Measurements from ENCODE around the gene TANC1.

The TANC1 gene

DNA sequence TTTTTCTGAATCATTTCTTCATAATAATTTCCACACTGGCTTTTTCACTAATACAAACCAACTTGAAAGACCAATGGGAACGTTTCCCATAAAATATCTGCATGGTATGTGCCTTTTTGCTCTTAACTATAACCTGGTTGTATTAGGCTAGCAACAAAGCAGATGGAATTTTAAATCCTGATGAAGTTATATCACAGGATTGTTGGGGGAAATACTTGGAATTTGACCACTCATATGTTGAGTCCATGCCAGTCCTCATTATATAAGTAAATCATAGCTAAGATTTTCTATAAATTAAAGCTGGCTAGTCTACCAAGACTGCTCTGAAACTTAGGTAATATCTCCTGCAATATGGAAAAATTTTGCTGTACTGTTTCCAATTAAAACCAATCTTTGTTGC, 99.5 kb downstream of the TANC1 start:
- no CpG with 5 or more reads among the region's 1 CpG for WGBS (ENCODE audit: extremely low coverage, insufficient coverage, insufficient read length)
- no peak overlapping the region for H3K14ac ChIP-seq (ENCODE audit: low read length)
- H3K4ac ChIP-seq (ENCODE audit: low read depth, low read length): no peak overlapping the region
- H2BK120ac ChIP-seq (ENCODE audit: insufficient read depth, low read length, poor library complexity): no peak overlapping the region
- no peak overlapping the region for H3K23ac ChIP-seq (ENCODE audit: low read length)
- H3K27ac ChIP-seq (ENCODE audit: low read depth, low read length): no peak overlapping the region
- no peak overlapping the region for H2AK5ac ChIP-seq (ENCODE audit: low read length)
- peaks cover 2 to 4% of the 10 kb centered on the region in 2 experiments for H3K36me3 ChIP-seq (ENCODE audit: control insufficient read depth in 1 of 2, insufficient read depth in 2 of 2, low read length in 2 of 2)
- H3K9ac ChIP-seq (ENCODE audit: low read length): no peak overlapping the region
- H4K12ac ChIP-seq (ENCODE audit: low read depth, low read length): no peak overlapping the region
- DNase-seq: no peak
- no peak overlapping the region for H3K18ac ChIP-seq (ENCODE audit: low read length)
- H2AFZ ChIP-seq (ENCODE audit: insufficient read depth, low read length, poor library complexity): no peak overlapping the region
- H4K91ac ChIP-seq (ENCODE audit: low read depth, low read length): no peak overlapping the region
- H2BK5ac ChIP-seq (ENCODE audit: low read depth, low read length, poor library complexity): no peak overlapping the region
- no peaks in the 10 kb centered on the region for H3K27me3 ChIP-seq (ENCODE audit: insufficient read depth, low read length)
- H3K79me1 ChIP-seq (ENCODE audit: low read length): peaks cover 19% of the 10 kb centered on the region
- H3K4me3 ChIP-seq (ENCODE audit: low read depth, low read length): no peak overlapping the region
- H4K8ac ChIP-seq (ENCODE audit: low read depth, low read length): no peak overlapping the region
- H2BK12ac ChIP-seq (ENCODE audit: low read length): no peak overlapping the region
- peaks cover 8% of the 10 kb centered on the region for H3K79me2 ChIP-seq (ENCODE audit: control insufficient read depth, insufficient read depth, low read length, poor library complexity)
- peaks cover 17% of the 10 kb centered on the region in 2 experiments for H3K4me1 ChIP-seq (ENCODE audit: control insufficient read depth in 1 of 2, insufficient read depth in 2 of 2, low read length in 2 of 2)
- H3K9me3 ChIP-seq (ENCODE audit: insufficient read depth, low read depth, low read length): no peaks in the 10 kb centered on the region
- no peak overlapping the region for H3K4me2 ChIP-seq (ENCODE audit: low read length)

DNA sequence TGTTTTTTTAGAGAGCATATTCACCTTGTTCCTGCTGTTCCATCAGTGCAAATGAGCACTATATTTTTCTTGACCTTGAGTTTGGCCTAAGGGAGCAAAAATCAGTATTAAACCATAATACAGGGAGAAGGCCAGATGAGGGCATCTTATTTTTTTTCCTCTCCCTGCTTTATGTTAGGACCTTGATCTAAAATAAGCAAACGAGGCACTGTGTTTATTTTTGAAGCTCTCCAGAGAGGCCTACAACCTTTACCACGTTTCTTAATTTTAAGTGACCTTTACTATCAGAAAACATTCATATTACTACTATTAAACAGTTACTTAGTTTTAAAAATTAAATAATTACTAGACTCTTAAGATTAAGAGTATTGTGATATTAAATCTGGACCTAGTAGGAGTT, 100.8 kb downstream of the TANC1 start:
- peaks cover 6% of the 10 kb centered on the region for H3K79me2 ChIP-seq (ENCODE audit: control insufficient read depth, insufficient read depth, low read length, poor library complexity)
- no peaks in the 10 kb centered on the region for H3K9me3 ChIP-seq (ENCODE audit: insufficient read depth, low read depth, low read length)
- H3K36me3 ChIP-seq (ENCODE audit: control insufficient read depth in 1 of 2, insufficient read depth in 2 of 2, low read length in 2 of 2): peaks cover 2 to 4% of the 10 kb centered on the region in 2 experiments
- no peak overlapping the region for H2BK120ac ChIP-seq (ENCODE audit: insufficient read depth, low read length, poor library complexity)
- H3K23ac ChIP-seq (ENCODE audit: low read length): no peak overlapping the region
- no peak for DNase-seq
- no peaks in the 10 kb centered on the region for H3K27me3 ChIP-seq (ENCODE audit: insufficient read depth, low read length)
- no peak overlapping the region for H3K4ac ChIP-seq (ENCODE audit: low read depth, low read length)
- no peak overlapping the region for H4K91ac ChIP-seq (ENCODE audit: low read depth, low read length)
- peaks cover 16% of the 10 kb centered on the region for H3K79me1 ChIP-seq (ENCODE audit: low read length)
- H2AK5ac ChIP-seq (ENCODE audit: low read length): no peak overlapping the region
- H2AFZ ChIP-seq (ENCODE audit: insufficient read depth, low read length, poor library complexity): no peak overlapping the region
- no peak overlapping the region for H4K12ac ChIP-seq (ENCODE audit: low read depth, low read length)
- peaks cover 12 to 16% of the 10 kb centered on the region in 2 experiments for H3K4me1 ChIP-seq (ENCODE audit: control insufficient read depth in 1 of 2, insufficient read depth in 2 of 2, low read length in 2 of 2)
- H4K8ac ChIP-seq (ENCODE audit: low read depth, low read length): no peak overlapping the region
- no peak overlapping the region for H3K27ac ChIP-seq (ENCODE audit: low read depth, low read length)
- H3K4me3 ChIP-seq (ENCODE audit: low read depth, low read length): no peak overlapping the region
- no peak overlapping the region for H3K14ac ChIP-seq (ENCODE audit: low read length)
- no peak overlapping the region for H3K18ac ChIP-seq (ENCODE audit: low read length)
- no peak overlapping the region for H2BK12ac ChIP-seq (ENCODE audit: low read length)
- no peak overlapping the region for H3K9ac ChIP-seq (ENCODE audit: low read length)
- no CpG with 5 or more reads among the region's 2 CpGs for WGBS (ENCODE audit: extremely low coverage, insufficient coverage, insufficient read length)
- H3K4me2 ChIP-seq (ENCODE audit: low read length): no peak overlapping the region
- H2BK5ac ChIP-seq (ENCODE audit: low read depth, low read length, poor library complexity): no peak overlapping the region

DNA sequence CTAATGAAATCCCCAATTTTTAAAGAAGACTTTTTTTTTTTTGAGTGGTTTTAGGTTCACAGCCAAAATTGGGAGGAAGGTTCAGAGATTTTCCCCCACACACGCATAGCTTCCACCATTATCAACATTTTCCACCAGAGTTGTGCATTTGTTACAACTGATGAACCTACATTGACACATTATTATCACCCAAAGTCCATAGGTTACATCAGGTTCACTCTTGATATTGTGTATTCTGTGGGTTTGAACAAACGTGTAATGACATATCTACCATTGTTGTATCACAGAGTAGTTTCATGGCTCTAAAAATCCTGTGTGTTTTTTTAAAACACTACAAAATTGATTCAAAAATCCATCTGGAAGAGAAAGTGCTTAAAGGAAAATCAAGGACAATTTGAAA, 101.8 kb downstream of the TANC1 start:
- Histone ChIP-seq H2AK5ac (ENCODE audit: low read length) (no peak overlapping the region), H3K36me3 (ENCODE audit: control insufficient read depth in 1 of 2, insufficient read depth in 2 of 2, low read length in 2 of 2) (peaks cover 2 to 4% of the 10 kb centered on the region in 2 experiments), H3K4me3 (ENCODE audit: low read depth, low read length) (no peak overlapping the region), H2BK120ac (ENCODE audit: insufficient read depth, low read length, poor library complexity) (no peak overlapping the region), H2BK12ac (ENCODE audit: low read length) (no peak overlapping the region), H3K27me3 (ENCODE audit: insufficient read depth, low read length) (no peaks in the 10 kb centered on the region), H4K8ac (ENCODE audit: low read depth, low read length) (no peak overlapping the region), H3K4ac (ENCODE audit: low read depth, low read length) (no peak overlapping the region), H3K79me2 (ENCODE audit: control insufficient read depth, insufficient read depth, low read length, poor library complexity) (peaks cover 2% of the 10 kb centered on the region), H3K18ac (ENCODE audit: low read length) (no peak overlapping the region), H2AFZ (ENCODE audit: insufficient read depth, low read length, poor library complexity) (no peak overlapping the region), H4K12ac (ENCODE audit: low read depth, low read length) (no peak overlapping the region), H3K79me1 (ENCODE audit: low read length) (peaks cover 7% of the 10 kb centered on the region), H3K9ac (ENCODE audit: low read length) (no peak overlapping the region), H3K4me1 (ENCODE audit: control insufficient read depth in 1 of 2, insufficient read depth in 2 of 2, low read length in 2 of 2) (peaks cover 6 to 8% of the 10 kb centered on the region in 2 experiments), H3K14ac (ENCODE audit: low read length) (no peak overlapping the region), H2BK5ac (ENCODE audit: low read depth, low read length, poor library complexity) (no peak overlapping the region), H4K91ac (ENCODE audit: low read depth, low read length) (no peak overlapping the region), H3K27ac (ENCODE audit: low read depth, low read length) (no peak overlapping the region), H3K23ac (ENCODE audit: low read length) (no peak overlapping the region), H3K4me2 (ENCODE audit: low read length) (no peak overlapping the region), H3K9me3 (ENCODE audit: insufficient read depth, low read depth, low read length) (no peaks in the 10 kb centered on the region)
- DNase-seq: no peak
- WGBS (ENCODE audit: extremely low coverage, insufficient coverage, insufficient read length): no CpG with 5 or more reads among the region's 2 CpGs

DNA sequence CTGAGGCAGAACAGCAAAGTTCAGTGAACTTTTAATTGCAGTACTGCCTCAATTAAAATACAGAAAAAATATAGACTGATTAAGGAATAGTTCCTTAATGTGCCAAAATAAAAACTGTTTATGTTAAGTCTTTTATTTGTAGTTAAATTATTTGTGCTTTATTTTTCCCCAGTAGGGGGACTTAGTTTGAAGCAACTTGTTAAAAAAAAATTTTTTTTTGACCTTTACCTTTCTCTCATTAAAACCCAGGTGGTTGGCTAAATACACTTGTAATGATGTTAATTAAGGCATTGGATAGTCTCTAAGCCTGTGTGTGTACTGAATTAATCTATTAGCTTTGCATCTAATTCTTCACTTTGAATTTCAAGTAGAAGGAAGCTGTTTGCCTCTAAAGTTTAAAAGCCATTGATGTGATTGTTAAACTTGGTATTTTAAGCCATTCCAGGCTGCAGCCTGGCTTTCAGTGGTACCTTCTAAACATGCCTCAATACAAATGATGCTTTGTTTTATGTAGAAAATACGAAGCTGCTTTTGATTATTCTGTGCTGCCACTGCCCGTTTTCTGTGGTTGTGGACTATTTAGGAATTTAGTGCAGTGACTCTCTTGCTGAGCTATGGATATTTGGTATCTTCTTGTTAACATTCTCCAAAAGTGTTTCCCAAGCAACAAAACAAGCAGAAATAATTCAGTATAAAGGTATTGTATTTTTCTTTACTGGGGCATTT, 102.9 kb downstream of the TANC1 start:
- no peak for DNase-seq
- Histone ChIP-seq H3K27ac (ENCODE audit: low read depth, low read length) (no peak overlapping the region), H2BK120ac (ENCODE audit: insufficient read depth, low read length, poor library complexity) (no peak overlapping the region)

More for the DNA sequence above, 102.9 kb downstream of the TANC1 start:
- peaks cover 2% of the 10 kb centered on the region for H3K79me2 ChIP-seq (ENCODE audit: control insufficient read depth, insufficient read depth, low read length, poor library complexity)
- H3K4me1 ChIP-seq (ENCODE audit: control insufficient read depth in 1 of 2, insufficient read depth in 2 of 2, low read length in 2 of 2): peaks cover 3 to 5% of the 10 kb centered on the region in 2 experiments
- no peak overlapping the region for H3K4me3 ChIP-seq (ENCODE audit: low read depth, low read length)
- no peak overlapping the region for H3K14ac ChIP-seq (ENCODE audit: low read length)
- no peak overlapping the region for H2BK5ac ChIP-seq (ENCODE audit: low read depth, low read length, poor library complexity)
- H2AFZ ChIP-seq (ENCODE audit: insufficient read depth, low read length, poor library complexity): no peak overlapping the region
- H4K12ac ChIP-seq (ENCODE audit: low read depth, low read length): no peak overlapping the region
- no CpG with 5 or more reads among the region's 2 CpGs for WGBS (ENCODE audit: extremely low coverage, insufficient coverage, insufficient read length)
- no peak overlapping the region for H4K91ac ChIP-seq (ENCODE audit: low read depth, low read length)
- H3K9me3 ChIP-seq (ENCODE audit: insufficient read depth, low read depth, low read length): no peaks in the 10 kb centered on the region
- H2AK5ac ChIP-seq (ENCODE audit: low read length): no peak overlapping the region
- no peaks in the 10 kb centered on the region for H3K27me3 ChIP-seq (ENCODE audit: insufficient read depth, low read length)
- H3K79me1 ChIP-seq (ENCODE audit: low read length): peaks cover 3% of the 10 kb centered on the region
- H3K4ac ChIP-seq (ENCODE audit: low read depth, low read length): no peak overlapping the region
- no peak overlapping the region for H2BK12ac ChIP-seq (ENCODE audit: low read length)
- peaks cover 2 to 4% of the 10 kb centered on the region in 2 experiments for H3K36me3 ChIP-seq (ENCODE audit: control insufficient read depth in 1 of 2, insufficient read depth in 2 of 2, low read length in 2 of 2)
- H3K4me2 ChIP-seq (ENCODE audit: low read length): no peak overlapping the region
- H3K9ac ChIP-seq (ENCODE audit: low read length): no peak overlapping the region
- H3K23ac ChIP-seq (ENCODE audit: low read length): no peak overlapping the region
- H3K18ac ChIP-seq (ENCODE audit: low read length): no peak overlapping the region
- H4K8ac ChIP-seq (ENCODE audit: low read depth, low read length): no peak overlapping the region

Measured in trophoblast cell (in vitro differentiated cells and primary cell).